GM10847 (cell line): ENCODE results near the gene TFF3.

ENCODE experiments used
- POLR2A ChIP-seq: IDR thresholded peaks from 2 replicates; pipeline ENCODE4 v1.6.1; 2011; ENCODE audit not compliant: insufficient read length; ENCODE audit errors: extremely low read depth

Gene TFF3

GRCh38 chr21:42315296-42315891, at the start of gene TFF3:
TSS of gene TFF3 (minus strand) at chr21:42315409. CDS start at chr21:42315374, 35 bp downstream.
- TF ChIP-seq POLR2A, result no peak

DNA sequence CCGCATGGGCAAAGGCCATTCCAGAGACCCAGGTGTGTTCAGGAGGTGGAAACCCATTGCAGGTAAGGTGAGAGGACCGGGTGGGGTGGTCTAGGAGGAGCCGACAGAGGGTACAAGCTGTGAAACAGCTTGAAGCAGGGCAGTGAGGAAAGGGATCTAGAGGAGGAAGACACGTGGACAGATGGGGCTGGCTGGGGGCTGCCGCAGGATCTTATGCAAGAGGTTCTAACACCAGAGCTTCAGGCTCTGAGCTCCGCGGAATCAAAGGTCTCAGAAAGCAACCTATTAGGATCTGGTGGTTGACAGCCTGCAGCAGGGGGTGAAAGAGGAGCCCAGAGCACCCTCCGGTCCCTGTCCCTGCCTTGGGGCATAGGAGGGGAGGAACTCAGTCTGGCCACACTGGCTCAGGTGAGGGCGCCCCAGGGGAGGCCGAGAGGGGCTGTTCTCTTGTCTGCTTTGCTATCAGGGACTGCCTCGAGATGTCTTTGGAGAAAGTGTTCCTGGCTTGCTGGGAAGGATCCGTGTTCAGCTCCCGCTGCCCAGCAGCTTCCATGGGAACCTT, 49.2 kb upstream of the TFF3 start:
- TF ChIP-seq POLR2A, result no peak

- no peak for TF ChIP-seq POLR2A
These were observed 48.1 kb upstream of the TFF3 start for GRCh38 chr21:42363312-42363711.

DNA sequence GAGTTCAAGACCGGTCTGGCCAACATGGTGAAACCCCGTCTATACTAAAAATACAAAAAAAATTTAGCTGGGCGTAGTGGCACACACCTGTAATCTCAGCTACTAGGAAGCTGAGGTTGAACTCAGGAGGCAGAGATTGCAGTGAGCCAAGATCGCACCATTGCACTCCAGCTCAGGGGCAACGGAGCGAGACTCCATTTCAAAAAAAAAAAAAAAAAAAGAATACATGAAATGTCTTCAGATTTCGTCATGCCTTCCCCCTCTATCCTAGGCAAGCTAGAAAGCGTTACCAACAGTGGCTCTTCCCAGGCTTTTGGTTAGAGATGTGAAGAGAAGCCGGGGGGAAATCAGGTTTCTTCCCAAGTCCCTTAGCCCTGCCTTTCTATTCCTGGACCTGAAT, 47.5 kb upstream of the TFF3 start:
- no peak for TF ChIP-seq POLR2A

DNA sequence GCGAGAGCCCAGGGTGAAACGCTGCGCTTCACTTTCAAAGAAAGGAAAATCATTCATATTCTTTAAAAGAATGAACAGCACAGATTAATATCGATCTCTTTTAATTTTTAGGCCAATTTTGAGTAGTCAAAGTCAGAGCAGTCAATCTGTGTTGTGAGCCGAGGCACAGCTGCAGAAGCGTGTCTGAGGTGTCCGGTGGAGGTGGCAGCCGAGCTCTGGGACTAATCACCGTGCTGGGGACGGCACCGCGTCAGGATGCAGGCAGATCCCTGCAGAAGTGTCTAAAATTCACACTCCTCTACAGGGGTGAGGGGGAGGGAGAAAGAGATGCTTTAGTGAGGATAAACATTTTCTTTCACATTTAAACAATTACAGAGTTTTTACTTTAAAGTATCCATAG, 47.0 kb upstream of the TFF3 start:
- no peak for TF ChIP-seq POLR2A

DNA sequence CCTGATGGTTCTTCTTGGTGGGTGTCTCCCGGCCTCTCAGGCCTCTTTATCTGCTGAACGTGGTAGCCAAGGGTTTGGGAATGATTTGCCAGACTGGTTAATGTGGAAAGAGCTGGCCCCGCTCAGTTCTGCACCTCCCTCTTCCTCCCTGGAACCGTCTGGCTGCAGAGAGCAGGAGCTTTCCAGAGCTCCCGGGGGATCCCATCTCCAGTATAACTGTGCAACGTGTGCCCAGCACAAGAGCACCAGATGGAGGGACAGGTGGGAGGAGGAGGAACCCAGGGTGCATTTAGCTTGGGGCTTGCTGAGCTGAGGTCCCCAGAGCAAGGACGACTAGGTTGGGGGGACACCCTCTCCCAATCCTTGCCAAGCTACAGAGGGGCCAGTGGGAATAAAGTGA, 46.1 kb upstream of the TFF3 start:
- TF ChIP-seq POLR2A, result no peak

- TF ChIP-seq POLR2A, result no peak
These were observed 45.1 kb upstream of the TFF3 start for GRCh38 chr21:42360317-42360716.

DNA sequence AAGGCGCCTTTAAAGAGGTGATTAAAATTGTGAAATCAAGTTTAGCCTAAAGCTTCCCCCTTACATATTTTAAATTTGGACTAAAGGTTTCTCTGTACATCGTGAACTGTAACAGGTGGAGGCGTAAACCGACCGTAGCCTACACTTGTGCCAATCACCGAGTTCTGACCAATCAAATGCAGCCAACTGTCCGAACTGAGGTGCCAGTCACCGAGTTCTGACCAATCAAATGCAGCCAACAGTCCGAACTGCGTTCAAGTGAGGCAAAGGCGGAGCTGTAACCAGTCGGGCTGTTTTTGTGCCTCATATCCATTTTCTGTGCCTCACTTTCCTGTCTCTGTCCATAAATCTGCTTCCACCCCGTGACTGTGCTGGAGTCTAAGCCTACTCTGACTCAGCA, 43.7 kb upstream of the TFF3 start:
- no peak for TF ChIP-seq POLR2A

- no peak for TF ChIP-seq POLR2A
These were observed 43.1 kb upstream of the TFF3 start for GRCh38 chr21:42358261-42358660.

DNA sequence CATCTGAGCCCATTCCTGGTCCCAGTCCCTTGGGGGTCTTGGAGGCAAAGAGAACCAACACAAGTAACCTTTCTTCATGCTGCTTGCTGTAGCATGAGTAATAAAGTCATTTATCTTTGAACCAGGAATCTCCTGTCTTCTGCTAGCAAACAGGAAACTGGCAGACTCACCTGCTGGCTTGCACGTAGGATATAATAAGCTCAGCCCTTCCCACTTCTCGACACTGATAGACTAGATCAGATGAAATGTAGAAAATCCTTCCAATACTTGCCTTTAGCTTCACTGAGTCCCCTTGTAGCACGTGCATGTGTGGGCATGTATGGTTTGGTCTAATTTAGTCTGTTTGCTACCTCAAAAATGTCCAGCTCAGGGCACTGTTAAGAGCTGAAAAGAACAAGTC, 42.1 kb upstream of the TFF3 start:
- TF ChIP-seq POLR2A, result no peak

GRCh38 chr21:42356650-42357049, 41.4 kb upstream of the TFF3 start:
- no peak for TF ChIP-seq POLR2A

DNA sequence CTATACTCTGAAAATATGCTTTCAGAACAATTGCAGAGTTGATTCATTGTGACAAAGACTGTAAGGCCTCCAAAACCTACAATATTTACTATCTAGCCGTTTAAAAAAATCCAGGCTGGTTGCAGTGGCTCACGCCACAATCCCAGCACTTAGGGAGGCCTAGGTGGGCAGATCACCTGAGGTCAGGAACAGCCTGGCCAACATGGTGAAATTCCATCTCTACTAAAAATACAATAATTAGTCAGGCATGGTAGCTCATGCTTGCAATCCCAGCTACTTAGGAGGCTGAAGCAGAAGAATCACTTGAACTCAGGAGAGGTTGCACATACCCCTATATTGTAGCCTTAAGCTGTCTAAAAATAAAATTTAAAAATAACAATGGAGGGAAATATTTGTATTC, 40.8 kb upstream of the TFF3 start:
- TF ChIP-seq POLR2A, result no peak

GRCh38 chr21:42353623-42354022, 38.4 kb upstream of the TFF3 start:
- no peak for TF ChIP-seq POLR2A

GRCh38 chr21:42352441-42353095, 37.4 kb upstream of the TFF3 start:
- no peak for TF ChIP-seq POLR2A

- no peak for TF ChIP-seq POLR2A
These were observed 36.6 kb upstream of the TFF3 start for GRCh38 chr21:42351626-42352440.

- no peak for TF ChIP-seq POLR2A
These were observed 35.8 kb upstream of the TFF3 start, which contains the start of gene TFF2 for GRCh38 chr21:42350927-42351426. TSS of gene TFF2 (minus strand) at chr21:42350994. CDS start at chr21:42350957, 37 bp downstream.
